Natural killer cell (primary cell): ENCODE results near the gene KCNQ1OT1. TPM values are rescaled to one million over a fixed set of nuclear protein-coding genes. Genes with fewer than 3 reads are reported as not detected.

Experiments
- ATAC-seq, 3 donors: fragments of 150-1000 bp in 2 of 3; fragments of 200-7000 bp in 1 of 3; cut with Tn5 transposase; 1 replicate in 1 of 3; 2 replicates in 2 of 3; pipeline ENCODE4 v1.10.0; 2021; ENCODE audit warnings: mild to moderate bottlenecking in 2 of 3, moderate library complexity in 2 of 3
- DNase-seq, 2 donors: peaks; one replicate each; pipeline versions ENCODE4 v3.0.0 to v3.0.0-alpha.2; 2013 to 2021; ENCODE audit warnings: mixed read lengths in 1 of 2
- H3K27ac ChIP-seq: one replicate; pipeline ENCODE4 v1.5.1; 2013; ENCODE audit warnings: mild to moderate bottlenecking, low read length
- H3K27me3 ChIP-seq: one replicate; pipeline ENCODE4 v1.6.1; 2013; ENCODE audit warnings: low read length; ENCODE audit not compliant: control insufficient read depth, insufficient read depth
- H3K36me3 ChIP-seq: one replicate; pipeline ENCODE4 v1.6.1; 2013; ENCODE audit warnings: low read length; ENCODE audit not compliant: control insufficient read depth, insufficient read depth
- H3K4me1 ChIP-seq: one replicate; pipeline ENCODE4 v1.6.1; 2013; ENCODE audit warnings: low read length; ENCODE audit not compliant: control insufficient read depth, insufficient read depth
- H3K4me3 ChIP-seq: one replicate; pipeline ENCODE4 v1.5.1; 2013; ENCODE audit warnings: low read length
- H3K9me3 ChIP-seq: one replicate; pipeline ENCODE4 v1.6.1; 2013; ENCODE audit warnings: low read length; ENCODE audit not compliant: control insufficient read depth, insufficient read depth
- H3K27ac Mint-ChIP-seq, 2 donors: one replicate each; pipeline ENCODE4 v1.8.0; 2022; ENCODE audit warnings: mild to moderate bottlenecking in 2 of 2, mixed read lengths in 2 of 2, moderate library complexity in 1 of 2
- H3K27me3 Mint-ChIP-seq, 2 donors: one replicate each; pipeline ENCODE4 v1.8.0; 2022; ENCODE audit warnings: low read depth in 2 of 2, mixed read lengths in 2 of 2
- H3K36me3 Mint-ChIP-seq: one replicate; pipeline ENCODE4 v1.8.0; 2022; ENCODE audit warnings: mixed read lengths
- H3K4me1 Mint-ChIP-seq, 2 donors: one replicate each; pipeline ENCODE4 v1.8.0; 2022; ENCODE audit warnings: mixed read lengths in 2 of 2
- H3K4me3 Mint-ChIP-seq: one replicate; pipeline ENCODE4 v1.8.0; 2022; ENCODE audit warnings: mild to moderate bottlenecking, moderate library complexity, mixed read lengths
- H3K9me3 Mint-ChIP-seq, 2 donors: one replicate each; pipeline ENCODE4 v1.8.0; 2022; ENCODE audit warnings: mixed read lengths in 2 of 2
- CTCF ChIP-seq: fragments of 200-600 bp; IDR thresholded peaks from one replicate; pipeline ENCODE4 v1.8.0; 2022; ENCODE audit warnings: antibody characterized with exemption
- WGBS: methylation state at CpG from one replicate; pipeline ENCODE4 v1.1.7; 2013; ENCODE audit warnings: missing lambda C conversion rate; ENCODE audit not compliant: insufficient coverage; 5-methylcytosine and 5-hydroxymethylcytosine counted together
- intact Hi-C: fragments of 100-400 bp; cut with micrococcal nuclease; formaldehyde crosslinking; loops from one replicate; pipeline ENCODE4 v1.14.2; 2022
- total RNA-seq, 4 donors: library from RNA; stranded (reverse); fragments of 120-200 nt in 1 of 4; gene quantifications; one replicate each; pipeline versions ENCODE4 v1.2.3 to v1.2.4, GENCODE V29; 2013 to 2022

The KCNQ1OT1 gene
- total RNA-seq, 3 donors from 2014 or later (not counting 1 experiment from before 2014, with no cell fraction given) = 0.72 to 0.78 (median 0.75) TPM

GRCh38 chr11:2570841-2571597 lies 128.8 kb downstream of the KCNQ1OT1 start:
- no peak for TF ChIP-seq CTCF
- no peaks in the 10 kb centered on the region for H3K36me3 Mint-ChIP-seq
- no peaks in the 10 kb centered on the region for H3K4me1 Mint-ChIP-seq
- H3K27me3 Mint-ChIP-seq = no peaks in the 10 kb centered on the region
- 92% methylated on average over 25 of the region's 25 CpGs for WGBS
- peaks cover 19% of the 10 kb centered on the region for H3K4me1 ChIP-seq
- intact Hi-C loops = no loop called here
- no peak overlapping the region for H3K4me3 Mint-ChIP-seq
- no peak overlapping the region for H3K4me3 ChIP-seq
- H3K27ac Mint-ChIP-seq = no peak overlapping the region
- H3K36me3 ChIP-seq = no peaks in the 10 kb centered on the region
- no peaks in the 10 kb centered on the region for H3K27me3 ChIP-seq
- H3K9me3 Mint-ChIP-seq = no peaks in the 10 kb centered on the region
- ATAC-seq = no peak
- no peaks in the 10 kb centered on the region for H3K9me3 ChIP-seq
- DNase-seq = no peak
- H3K27ac ChIP-seq = no peak overlapping the region

- no peak for DNase-seq
- H3K27me3 ChIP-seq = no peaks in the 10 kb centered on the region
- Mint-ChIP-seq H3K36me3 (no peaks in the 10 kb centered on the region), H3K27ac (no peak overlapping the region), H3K9me3 (no peaks in the 10 kb centered on the region), H3K4me3 (no peak overlapping the region), H3K4me1 (no peaks in the 10 kb centered on the region), H3K27me3 (no peaks in the 10 kb centered on the region)
- H3K4me1 ChIP-seq = peaks cover 19% of the 10 kb centered on the region
- no peak for ATAC-seq
- no peaks in the 10 kb centered on the region for H3K9me3 ChIP-seq
- intact Hi-C loops = no loop called here
- no peak overlapping the region for H3K4me3 ChIP-seq
- no peaks in the 10 kb centered on the region for H3K36me3 ChIP-seq
- no peak overlapping the region for H3K27ac ChIP-seq
- WGBS = 94% methylated on average over 26 of the region's 26 CpGs
- no peak for TF ChIP-seq CTCF
These were observed 129.5 kb downstream of the KCNQ1OT1 start for GRCh38 chr11:2570211-2570811.

- no peaks in the 10 kb centered on the region for H3K9me3 Mint-ChIP-seq
- WGBS = 93% methylated on average over 10 of the region's 10 CpGs
- H3K4me1 ChIP-seq = peaks cover 19% of the 10 kb centered on the region
- DNase-seq = no peak
- no peaks in the 10 kb centered on the region for H3K27me3 ChIP-seq
- H3K27ac ChIP-seq = no peak overlapping the region
- H3K27ac Mint-ChIP-seq = no peak overlapping the region
- no peaks in the 10 kb centered on the region for H3K9me3 ChIP-seq
- intact Hi-C loops = no loop called here
- TF ChIP-seq CTCF = no peak
- H3K4me1 Mint-ChIP-seq = no peaks in the 10 kb centered on the region
- no peak overlapping the region for H3K4me3 Mint-ChIP-seq
- no peaks in the 10 kb centered on the region for H3K27me3 Mint-ChIP-seq
- no peak for ATAC-seq
- H3K36me3 ChIP-seq = no peaks in the 10 kb centered on the region
- no peak overlapping the region for H3K4me3 ChIP-seq
- H3K36me3 Mint-ChIP-seq = no peaks in the 10 kb centered on the region
These were observed 130.0 kb downstream of the KCNQ1OT1 start for GRCh38 chr11:2569731-2570210.
